Central memory CD4-positive, alpha-beta T cell (primary cell): ENCODE data around the gene FAM171A1.

ENCODE experiments used
- DNase-seq: peaks from one replicate; pipeline ENCODE4 v3.0.0; 2022

The FAM171A1 gene

DNA sequence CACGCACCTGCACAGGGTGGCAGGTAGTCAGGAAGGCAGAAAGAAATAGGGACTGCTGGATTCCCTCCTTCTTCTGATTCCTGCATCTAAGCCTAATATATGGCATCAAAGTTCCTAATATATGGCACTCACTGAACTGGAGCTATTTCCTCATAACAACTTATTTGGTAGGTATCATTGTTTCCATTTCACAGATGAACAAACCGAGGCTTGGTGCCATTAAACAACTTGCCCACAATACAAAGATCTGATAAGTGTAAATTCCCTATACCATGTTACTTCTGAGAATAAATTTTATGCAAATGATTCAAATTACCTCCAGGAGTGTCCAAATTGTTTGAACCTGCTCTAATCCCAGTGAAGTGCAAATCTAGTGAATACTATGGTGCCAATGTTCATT lies 2.1 kb upstream of the FAM171A1 start:
- no peak for DNase-seq

DNA sequence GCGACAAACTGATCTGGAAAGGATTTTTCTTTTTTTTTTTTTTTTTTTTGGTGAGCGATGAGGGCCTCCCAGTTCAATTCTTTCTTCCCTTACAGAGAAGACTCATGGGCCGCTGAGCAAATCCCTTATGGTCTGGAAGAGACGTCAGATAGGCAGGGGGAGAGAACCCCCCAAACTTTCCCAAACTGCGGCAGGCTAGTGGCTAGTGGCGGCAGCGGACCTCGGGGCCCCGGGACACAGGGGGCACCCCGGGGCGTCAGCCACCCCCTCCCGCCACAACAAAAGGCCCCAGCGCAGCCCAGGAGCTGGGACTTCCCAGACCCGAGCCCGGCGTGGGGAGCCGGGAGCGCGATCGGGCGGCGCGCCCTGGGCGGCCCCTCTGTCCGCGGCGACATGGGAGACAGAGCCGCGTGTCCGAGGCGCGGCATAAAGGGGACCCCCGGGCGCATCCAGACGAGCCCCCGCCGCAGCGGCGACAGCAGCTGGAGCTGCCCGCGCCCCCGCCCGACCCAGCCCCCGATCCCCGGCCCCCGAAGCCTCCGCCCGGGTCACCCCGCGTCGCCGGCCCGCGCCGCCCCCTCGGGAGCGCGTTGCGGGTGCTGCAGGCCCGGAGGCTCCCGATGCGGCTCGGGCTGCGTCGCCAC lies 755 bp downstream of the FAM171A1 start:
- DNase-seq: peak; percentile 17

DNA sequence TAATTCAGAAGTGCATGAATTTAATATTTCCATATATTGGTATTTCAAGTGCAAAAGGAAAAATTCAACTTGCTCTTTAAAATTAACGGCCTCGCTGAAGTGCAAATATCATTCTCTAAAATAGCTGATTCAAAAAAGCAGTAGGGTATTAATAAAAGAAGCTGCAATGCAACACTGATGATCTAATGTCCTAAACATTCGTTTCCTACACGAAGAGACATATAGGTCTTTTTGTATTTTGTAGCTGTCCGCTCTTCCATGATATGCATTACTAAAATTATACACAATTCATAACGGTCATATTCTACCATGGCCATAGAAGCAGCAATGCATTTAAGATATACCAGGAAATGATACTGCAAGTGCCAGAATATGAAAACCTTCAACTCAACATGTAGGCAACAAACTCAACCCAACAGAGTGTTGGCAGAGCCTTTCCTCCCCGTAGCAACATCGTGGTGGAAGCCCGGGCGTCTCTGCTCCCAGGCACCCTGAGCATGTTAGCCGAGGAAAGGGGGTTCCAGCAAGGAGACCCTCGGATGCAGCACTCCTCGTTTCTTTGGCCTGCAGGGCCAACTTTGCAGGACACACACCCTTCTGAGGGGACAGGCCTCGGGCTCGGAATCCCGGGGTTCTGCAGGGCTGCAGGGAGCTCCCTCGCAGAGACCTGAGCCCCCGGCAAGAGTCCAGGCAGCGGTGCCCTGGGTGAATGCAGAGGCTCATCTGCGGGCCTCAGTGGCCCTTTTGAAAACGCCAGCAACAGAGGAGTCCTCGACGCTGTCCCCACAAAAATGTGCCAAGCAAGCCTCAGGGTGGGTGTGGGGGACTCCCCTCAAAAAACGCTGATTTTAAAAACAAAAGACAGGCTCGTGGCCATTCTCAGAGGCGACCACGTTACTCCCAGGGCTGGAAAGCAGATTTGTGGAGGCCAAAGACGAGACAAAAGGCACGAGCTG lies 1.6 kb downstream of the FAM171A1 start:
- no peak for DNase-seq

DNA sequence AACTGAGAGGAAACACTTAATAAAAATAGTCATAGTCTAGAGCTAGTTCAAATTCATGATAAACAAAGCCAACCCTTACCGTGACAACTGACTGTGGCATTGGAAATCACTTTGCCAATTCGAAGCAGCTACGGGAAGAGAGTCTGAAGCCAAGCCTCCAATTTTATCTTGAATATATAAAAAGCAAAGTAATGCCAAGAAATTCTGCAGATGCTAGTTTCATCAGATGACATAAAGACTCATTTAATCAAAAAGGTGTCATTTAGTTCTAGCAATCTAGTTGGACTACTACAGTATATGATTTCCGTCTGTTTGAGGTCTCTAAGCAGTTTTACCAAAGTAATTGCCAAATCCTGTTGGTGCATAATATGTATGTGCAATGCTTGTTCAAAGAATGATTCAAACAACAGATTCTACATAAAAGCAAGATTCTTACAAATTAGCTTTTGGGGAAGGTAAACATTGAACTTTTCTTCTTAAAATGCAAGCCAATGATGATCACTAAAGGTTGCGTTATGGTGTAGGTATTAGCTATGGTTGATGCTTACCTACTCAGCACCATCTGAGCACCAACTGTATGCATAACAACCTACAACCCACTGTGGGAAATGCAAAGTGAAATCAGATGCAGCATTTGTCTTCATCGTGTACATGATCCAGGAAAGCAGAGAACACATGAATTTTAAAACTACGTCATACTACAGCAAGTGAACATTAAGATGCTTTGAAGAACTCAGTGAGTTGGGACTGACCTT lies 2.8 kb downstream of the FAM171A1 start:
- no peak for DNase-seq

DNA sequence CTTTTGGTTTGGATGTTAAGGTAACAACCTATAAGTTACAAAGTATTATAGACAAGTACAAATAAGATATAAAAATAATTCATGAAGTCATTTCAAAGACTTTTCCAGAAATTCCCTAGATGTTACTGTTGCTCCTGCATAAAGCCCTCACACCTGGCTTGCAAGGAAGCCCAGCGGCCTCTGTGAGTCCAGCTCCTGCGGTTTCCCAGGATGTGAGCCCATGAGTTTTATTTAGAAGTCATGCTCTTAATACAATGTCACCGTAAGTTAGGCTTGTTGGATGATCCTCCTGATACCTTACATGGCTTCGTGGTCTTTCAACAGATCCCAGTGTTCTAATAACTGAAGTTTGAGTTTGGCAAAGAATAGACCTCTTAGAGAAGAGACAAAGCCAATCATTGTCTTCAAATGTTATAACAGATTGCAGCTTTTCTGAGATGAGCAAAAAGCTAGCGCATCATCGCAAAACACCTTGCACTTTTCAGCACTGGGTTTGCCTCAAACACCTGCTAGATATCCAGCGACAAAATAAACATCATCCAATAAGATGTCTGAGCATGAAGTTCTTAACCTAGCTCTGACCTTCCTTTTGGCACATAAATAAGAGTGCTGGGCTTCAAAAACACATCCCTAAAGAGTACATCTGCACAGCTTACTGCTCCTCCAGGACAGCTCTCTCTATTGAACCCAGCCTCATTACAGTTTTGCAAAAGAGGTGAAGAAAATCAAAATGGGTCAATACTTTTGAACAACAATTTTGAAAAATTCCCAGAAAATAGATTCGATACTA lies 3.6 kb downstream of the FAM171A1 start:
- no peak for DNase-seq

DNA sequence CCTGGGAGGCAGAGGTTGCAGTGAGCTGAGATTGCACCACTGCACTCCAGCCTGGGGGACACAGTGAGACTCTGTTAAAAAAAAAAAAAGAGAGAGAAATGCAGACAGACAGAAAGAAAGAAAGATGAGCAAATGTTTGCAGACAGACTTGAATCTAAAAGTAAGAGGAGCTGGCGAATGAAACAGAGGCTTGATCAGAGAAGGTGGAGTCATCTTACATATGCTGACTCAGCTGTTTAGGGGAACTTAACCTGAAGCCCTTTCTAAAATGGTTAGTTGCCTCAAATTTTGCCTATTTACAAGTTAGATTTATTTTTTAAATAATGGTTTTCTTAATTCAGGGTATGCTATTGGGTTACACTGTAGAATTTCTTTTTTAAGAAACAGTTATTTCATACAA lies 5.4 kb downstream of the FAM171A1 start:
- DNase-seq: no peak

DNA sequence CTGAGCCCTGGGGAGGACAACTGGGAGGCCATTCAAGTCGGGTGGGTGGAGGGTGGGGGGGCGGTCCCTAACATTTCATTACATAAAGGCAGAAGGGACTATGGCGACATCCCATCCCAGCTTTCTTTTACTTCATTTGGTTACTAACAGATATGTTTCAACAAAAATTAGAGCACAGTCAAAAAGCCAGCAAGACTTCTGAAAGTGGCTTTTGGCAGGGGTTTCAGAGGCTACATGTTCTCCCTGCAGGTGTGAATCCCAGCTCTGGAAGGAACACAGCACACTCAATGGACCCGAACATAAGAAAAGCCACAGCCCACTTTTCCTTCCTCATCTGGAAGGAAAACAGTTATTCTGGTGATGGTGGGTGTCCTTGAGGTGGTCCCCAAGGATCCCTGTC lies 7.1 kb downstream of the FAM171A1 start:
- no peak for DNase-seq

DNA sequence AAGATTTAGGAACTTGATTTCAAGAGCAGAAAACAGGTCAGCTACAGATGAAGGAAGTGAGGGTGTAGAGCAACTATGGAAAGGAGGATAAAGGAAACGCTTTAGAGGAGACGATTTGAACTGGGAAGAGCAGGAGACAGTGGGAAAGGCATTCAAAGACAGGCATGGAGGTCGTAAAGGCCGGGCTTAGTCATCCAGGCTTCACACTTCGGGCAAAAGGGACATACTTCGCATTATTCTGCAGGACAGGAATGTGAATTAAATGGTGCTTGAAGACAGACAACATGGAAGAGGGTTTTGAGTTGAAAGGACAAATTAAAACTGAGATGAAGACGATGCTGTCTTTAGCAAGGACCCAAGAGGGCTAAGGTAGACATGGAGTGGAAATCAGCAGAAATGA lies 8.1 kb downstream of the FAM171A1 start:
- DNase-seq: no peak

DNA sequence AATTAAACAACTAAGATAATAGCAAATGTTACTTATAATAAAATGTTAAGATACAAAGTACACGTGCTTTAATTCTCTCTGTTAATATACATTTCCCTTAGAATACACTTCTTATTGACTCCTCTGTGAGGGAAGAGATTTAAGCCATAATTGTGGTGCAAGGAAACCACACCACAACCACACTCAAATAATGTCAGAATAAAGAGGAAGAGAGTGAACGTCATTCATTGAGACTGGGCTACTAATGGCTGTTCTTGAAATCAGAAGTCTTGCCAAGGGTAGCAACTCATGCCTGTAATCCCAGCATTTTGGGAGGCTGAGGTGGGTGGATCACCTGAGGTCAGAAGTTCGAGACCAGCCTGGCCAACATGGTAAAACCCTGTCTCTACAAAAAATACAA lies 10.0 kb downstream of the FAM171A1 start:
- DNase-seq: peak; percentile 17

DNA sequence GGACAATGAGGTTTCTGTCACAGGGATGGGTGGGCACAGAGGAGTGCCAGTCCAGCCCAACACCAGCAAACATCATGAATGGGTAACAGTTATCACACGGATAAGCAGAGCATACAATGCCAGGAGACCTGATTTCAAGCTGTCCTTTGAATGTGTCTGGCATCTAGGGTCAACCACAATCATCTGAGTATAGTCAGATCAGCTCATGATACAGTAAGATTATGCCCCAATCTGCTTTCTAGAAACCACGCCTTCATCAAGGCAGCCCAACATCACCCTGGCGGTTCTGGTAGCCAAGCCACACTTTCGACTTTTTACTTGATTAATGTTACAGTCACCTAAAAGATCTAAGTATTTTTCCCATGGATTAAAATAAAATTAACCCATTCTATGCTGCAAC lies 10.5 kb downstream of the FAM171A1 start:
- no peak for DNase-seq

DNA sequence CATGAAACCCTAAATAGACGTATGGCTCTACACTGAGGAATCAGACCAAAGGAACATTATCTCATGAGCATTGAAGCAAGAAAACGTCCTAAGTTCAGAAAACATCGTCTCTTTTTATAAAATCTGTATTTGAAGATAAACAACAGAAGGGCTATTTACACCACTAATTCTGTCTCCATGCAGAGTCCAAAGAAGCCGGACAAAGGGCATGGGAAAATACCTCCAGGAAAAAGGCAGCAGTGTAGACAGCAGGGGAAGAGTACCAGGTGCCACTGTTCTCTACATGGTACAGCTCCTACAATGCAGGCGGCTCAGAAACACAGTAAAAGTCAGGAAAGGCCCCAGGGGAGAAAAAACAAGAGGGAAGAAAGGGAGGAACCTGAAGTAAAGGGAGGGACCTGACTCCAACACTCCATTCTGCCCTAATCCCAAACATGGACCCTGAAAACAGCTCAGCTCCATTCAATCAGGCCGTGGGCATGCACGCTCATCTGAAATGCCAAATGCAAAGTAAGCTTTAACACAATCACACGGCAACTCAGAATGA lies 17.5 kb downstream of the FAM171A1 start:
- no peak for DNase-seq

DNA sequence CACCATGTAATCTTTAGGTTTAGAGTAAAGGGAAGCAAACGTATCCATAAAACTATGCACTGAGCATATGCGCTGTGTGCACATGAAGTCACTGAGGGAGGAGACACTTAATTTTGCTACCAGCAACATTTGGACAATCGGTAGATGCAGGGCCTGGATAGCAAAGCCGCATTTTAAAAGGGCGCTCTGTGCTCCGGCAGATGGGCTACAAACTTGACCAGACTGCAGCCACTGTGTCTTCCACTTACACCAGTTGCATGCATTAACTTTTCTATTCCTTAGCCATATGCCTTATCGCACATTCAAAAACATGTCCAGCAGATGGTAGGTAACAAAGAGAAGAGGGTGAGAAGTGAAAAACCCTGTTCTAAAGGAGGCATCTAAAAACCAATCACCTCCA lies 18.3 kb downstream of the FAM171A1 start:
- no peak for DNase-seq

DNA sequence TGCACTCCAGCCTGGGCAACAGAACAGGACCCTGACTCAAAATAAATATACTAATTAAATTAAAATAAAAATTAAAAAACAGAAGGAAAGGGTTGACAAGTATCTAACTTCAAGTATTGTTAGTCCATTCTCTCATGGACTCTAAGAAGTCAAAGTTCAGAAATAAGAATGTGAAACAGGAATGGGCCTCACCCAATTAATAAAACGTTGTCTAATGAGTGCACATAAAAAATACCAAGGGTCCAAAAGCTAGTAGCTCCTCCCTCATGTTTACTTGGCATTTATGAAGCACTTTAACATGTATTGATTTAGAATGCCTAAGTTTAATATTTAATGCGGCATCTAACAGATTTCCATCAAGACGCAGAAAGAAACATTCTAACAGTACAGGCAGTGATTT lies 18.9 kb downstream of the FAM171A1 start:
- no peak for DNase-seq

DNA sequence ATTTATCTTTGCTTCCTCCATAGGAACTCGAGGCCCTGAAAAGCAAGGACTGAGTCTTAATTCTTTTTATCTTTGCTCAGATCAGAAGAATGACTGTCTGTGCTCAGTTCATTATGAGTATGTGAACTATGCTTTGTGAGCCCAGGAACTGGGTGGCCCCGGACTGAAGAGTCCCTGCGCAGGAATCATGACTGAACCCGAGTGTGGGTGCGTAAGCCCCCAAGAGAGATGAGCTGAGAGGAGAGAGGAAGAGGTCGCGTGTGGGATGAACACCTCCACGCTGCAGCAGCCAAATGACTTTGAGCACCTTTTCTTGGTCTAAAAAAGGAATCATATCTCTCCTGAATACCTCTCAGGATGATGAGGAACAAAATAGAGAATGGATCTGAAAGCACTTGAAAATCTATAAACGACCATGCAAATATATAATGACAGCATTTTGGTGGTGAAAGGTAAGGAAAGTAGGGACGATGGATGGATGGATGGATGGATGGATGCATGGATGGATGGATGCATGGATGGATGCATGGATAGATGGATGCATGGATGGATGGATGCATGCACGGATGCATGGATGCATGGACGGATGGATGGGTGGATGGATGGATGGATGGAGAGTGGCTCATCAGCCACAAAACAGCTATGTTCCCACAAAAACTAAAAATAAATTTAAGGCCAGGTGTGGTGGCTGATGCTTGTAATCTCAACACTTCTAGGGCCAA lies 19.8 kb downstream of the FAM171A1 start:
- DNase-seq: no peak

DNA sequence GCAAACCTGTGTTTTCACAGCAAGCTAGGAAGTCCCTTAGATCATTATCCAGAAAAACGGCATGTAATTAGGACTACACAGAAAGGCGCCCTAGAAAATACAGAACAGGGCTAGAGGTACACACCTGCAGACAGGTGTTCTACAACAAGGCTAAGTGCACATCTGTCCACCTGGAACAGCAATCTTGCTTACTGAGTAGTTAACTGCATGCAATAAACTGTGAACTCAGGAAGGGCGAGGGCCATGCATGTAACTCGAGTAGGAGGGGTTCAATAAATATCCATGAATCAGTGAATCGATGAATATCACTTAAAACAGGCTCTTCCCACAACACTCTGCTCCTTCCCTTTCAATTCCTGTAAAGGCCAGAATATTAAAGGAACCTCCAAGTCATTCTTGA lies 22.0 kb downstream of the FAM171A1 start:
- no peak for DNase-seq

DNA sequence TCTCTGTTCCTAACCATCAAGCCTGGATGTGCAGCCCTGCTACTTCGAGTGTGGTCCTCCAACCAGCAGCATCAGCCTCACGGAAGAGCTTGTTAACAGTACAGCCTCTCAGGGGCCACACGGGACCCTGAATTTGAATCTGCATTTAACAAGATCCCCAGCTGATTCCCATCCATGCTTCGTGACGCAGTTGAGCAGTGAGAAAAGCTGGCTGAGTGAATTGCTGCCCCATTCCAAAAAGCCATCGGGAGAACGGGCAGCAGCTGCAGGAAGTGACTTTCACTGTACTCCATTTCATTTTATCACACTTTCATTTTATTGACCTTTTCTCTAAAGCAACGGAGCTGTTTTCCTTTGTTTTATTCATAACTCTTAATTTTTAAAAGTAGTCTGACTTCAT lies 22.5 kb downstream of the FAM171A1 start:
- no peak for DNase-seq

DNA sequence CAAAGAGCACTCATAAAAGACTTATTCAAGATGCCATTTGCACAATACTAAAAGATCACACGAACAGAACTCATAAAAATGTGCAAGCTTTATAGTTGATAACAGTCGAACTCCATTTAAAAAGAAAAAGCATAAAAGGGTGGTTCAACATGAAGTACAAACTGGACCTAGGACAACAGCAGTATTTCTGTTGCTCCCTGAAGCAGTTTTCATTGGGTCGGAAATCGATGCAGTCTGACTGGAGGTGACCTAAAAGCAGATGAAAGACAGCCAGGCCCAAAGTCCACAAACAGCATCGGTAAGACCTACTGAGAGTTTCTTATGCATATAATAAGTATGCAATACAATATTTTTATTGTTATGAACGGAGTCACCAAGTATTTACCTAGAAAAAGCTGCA lies 23.9 kb downstream of the FAM171A1 start:
- no peak for DNase-seq

DNA sequence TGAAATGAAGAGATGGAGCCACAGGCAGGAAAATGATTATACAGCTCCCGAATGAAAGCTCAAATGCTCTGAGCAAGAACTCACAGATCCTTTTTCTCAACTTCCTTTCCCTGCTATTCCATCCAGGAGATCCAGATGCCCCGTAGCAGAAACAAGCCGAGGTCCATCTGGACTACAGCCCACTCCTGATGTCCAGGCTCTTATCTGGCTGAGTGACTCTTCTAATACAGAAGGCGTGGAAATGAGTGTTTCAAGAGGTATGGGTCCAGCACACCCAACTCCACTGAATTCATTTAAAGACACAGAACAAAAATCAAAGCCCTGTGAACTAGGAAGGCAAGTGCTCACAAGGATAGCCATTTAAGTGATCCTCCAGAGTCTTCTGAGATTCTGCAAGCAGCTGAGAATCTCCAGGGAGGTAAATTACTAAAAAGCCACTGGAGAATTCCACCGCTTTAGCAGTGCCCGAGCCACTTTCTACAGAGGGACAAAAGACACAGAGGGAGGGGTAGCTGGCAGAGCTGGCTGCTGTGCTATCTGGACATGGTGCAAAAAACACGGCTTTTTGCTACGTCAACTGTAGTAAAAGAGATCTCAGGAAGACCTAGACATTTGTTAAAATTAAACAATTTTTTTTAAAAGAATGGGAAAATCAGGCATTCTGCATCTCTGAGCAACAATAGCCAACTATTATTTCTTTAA lies 24.5 kb downstream of the FAM171A1 start:
- no peak for DNase-seq

DNA sequence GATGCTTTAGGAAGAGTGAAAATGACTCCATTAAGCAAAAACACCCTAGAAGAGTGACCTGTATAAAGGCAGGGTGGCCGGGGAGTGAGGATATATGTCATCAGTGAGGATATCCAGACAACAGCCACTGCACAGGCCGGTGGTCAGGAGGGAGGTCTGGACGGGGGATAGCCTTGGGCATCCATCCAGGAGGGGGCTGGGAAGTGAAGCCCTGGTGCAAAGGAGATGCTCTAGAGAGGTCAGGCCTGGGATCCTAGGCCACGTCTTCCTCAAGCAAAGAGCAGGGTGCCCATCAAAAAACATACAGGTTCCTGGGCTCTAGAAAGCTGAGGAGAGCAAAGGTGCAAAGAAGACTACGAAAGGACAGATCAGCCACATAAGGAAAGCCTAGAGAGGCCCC lies 25.6 kb downstream of the FAM171A1 start:
- DNase-seq: no peak

DNA sequence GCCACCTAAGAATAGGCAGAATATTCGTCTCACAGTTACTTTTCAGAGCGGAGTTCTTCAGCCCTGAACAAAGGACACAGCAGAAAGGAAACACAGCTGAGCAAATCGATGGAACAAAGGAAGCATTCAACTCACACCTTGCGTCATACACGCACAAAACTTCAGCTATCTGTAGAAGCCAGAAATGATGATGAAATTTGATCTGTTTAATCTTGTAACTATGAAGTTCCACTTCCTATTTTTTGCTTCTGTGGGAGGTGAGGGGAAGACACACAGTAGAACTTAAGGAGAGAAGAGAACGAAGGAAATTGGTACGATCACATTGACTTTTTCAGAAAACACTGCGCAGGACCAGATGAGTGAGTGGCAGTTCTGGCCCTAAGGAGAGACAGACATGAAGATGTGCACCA lies 26.2 kb downstream of the FAM171A1 start:
- DNase-seq: no peak

DNA sequence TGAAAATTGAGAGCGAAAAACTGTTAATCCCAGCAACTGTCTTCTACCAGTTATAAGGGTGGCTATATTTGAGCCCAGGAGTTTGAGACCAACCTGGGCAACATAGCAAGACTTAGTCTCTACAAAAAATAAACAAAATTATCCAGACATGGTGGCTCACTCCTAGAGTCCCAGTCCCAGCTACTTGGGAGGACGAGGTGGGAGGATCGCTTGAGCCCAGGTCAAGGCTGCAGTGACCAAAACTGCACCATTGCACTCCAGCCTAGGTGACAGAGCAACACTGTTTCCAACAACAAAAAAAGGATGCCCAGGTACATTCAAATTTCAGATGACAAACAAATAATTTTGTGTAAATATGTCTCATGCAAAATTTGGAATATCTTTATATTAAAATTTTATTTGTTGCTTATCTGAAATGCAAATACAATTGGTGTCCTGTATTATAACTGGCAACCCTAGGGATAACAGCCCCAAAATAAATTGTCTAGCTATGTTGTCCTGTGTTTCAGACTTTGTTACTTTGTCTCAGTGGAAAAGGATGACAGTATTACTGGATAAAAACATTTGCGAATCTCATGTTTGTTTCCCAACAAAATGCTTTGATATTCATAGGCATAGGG lies 26.7 kb downstream of the FAM171A1 start:
- no peak for DNase-seq
